Esophagus muscularis mucosa (tissue), 3 donors: ENCODE data around the gene SH3PXD2A.

Experiments used
- CTCF ChIP-seq, 3 experiments: fragments of 200-600 bp in 2 of 3; fragments of 450-650 bp in 1 of 3; sonication (generic) in 2 of 3; IDR thresholded peaks; one replicate each; pipeline ENCODE4 v1.5.1; 2017 to 2019; ENCODE audit warnings: antibody characterized with exemption in 3 of 3, mild to moderate bottlenecking in 2 of 3, moderate library complexity in 1 of 3
- POLR2A ChIP-seq: fragments of 450-650 bp; IDR thresholded peaks from one replicate; pipeline ENCODE4 v1.6.1; 2017; ENCODE audit warnings: antibody characterized with exemption, moderate library complexity, mild to moderate bottlenecking, low read depth
- POLR2AphosphoS5 ChIP-seq, 2 donors: sonication (generic); formaldehyde crosslinking; IDR thresholded peaks; one replicate each; pipeline ENCODE4 v1.6.1; 2017; ENCODE audit warnings: antibody characterized with exemption in 2 of 2

- TF ChIP-seq CTCF (IDR thresholded peaks at IDR 0.05) (no peak), POLR2A (no peak), POLR2AphosphoS5 (IDR thresholded peaks at IDR 0.05) (no peak)
These were observed 235.0 kb downstream of the SH3PXD2A start for GRCh38 chr10:103620352-103620740.
